Neural crest cell (in vitro differentiated cells): Measurements from ENCODE around the gene OSBPL10. TPM values are rescaled to one million over a fixed set of nuclear protein-coding genes. Genes with fewer than 3 reads are reported as not detected.

ENCODE experiments used
- DNase-seq: peaks from one replicate; pipeline ENCODE4 v3.0.0; 2021; ENCODE audit warnings: low read depth, mixed read lengths, low spot score
- H3K27ac Mint-ChIP-seq: one replicate; pipeline ENCODE4 v1.8.0; 2021; ENCODE audit warnings: mild to moderate bottlenecking, mixed read lengths; ENCODE audit not compliant: unreplicated experiment
- H3K27me3 Mint-ChIP-seq: 2 replicates; pipeline ENCODE4 v1.8.0; 2021; ENCODE audit warnings: low read depth, mild to moderate bottlenecking, mixed read lengths
- H3K36me3 Mint-ChIP-seq: 2 replicates; pipeline ENCODE4 v1.8.0; 2021; ENCODE audit warnings: low read depth, mild to moderate bottlenecking, mixed read lengths
- H3K4me1 Mint-ChIP-seq: 2 replicates; pipeline ENCODE4 v1.8.0; 2021; ENCODE audit warnings: mixed read lengths
- H3K4me3 Mint-ChIP-seq: one replicate; pipeline ENCODE4 v1.8.0; 2021; ENCODE audit warnings: mild to moderate bottlenecking, mixed read lengths
- H3K9me3 Mint-ChIP-seq: 2 replicates; pipeline ENCODE4 v1.8.0; 2021; ENCODE audit warnings: mixed read lengths
- CTCF ChIP-seq: fragments of 200-600 bp; sonication (generic); conservative IDR thresholded peaks from 2 replicates; pipeline ENCODE4 v1.5.0; 2021; ENCODE audit warnings: antibody characterized with exemption, mild to moderate bottlenecking
- total RNA-seq: library from RNA; stranded (reverse); gene quantifications from 2 replicates; pipeline ENCODE4 v1.2.1, GENCODE V29; 2021

OSBPL10 gene
- total RNA-seq, 1 donor from 2014 or later: 18.7 TPM

- Mint-ChIP-seq H3K27me3 (no peaks in the 10 kb centered on the region), H3K4me1 (no peaks in the 10 kb centered on the region), H3K4me3 (no peak overlapping the region), H3K9me3 (peaks cover 2% of the 10 kb centered on the region), H3K36me3 (peaks cover 9% of the 10 kb centered on the region), H3K27ac (no peak overlapping the region)
- TF ChIP-seq CTCF: no peak
- DNase-seq: no peak
Measured at GRCh38 chr3:31699309-31699953, 281.6 kb downstream of the OSBPL10 start.

DNA sequence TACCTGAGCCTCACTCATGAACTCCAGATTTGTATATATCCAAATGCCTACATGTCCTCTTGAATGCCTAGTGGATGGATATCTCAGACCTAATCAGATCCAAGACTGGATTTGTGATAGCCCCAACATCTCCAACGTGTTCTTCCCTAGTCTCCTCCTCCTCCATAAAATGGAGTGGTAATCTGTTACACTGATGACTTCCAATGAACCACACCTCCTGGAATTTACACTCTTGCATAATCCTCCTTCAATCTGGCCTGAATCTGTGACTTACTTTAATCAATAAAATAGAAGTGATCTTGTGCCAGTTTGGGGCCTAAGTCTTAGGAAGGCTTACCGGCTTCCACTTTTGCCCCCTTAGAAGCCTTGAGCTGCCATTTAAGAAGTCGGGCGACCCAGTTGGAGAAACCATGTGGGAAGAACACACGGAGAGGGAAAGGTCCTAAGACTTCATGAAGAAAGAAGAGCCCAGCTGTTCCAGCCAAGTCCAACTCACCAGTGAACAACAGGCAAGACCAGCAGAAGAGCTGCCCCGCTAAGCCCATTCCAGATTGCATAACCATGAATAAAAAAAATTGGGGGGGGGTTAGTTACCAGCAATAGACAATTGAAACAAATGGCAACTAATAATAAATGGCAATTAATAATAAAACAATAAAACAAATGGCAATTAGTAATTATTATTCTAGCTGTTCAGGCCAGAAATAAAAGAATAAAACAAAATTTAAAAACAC is 284.1 kb downstream of the OSBPL10 start:
- no peak for DNase-seq
- H3K4me1 Mint-ChIP-seq: no peaks in the 10 kb centered on the region
- H3K4me3 Mint-ChIP-seq: no peak overlapping the region
- peaks cover 6% of the 10 kb centered on the region for H3K36me3 Mint-ChIP-seq
- H3K27me3 Mint-ChIP-seq: no peaks in the 10 kb centered on the region
- no peak for TF ChIP-seq CTCF
- H3K27ac Mint-ChIP-seq: no peak overlapping the region
- no peaks in the 10 kb centered on the region for H3K9me3 Mint-ChIP-seq

DNA sequence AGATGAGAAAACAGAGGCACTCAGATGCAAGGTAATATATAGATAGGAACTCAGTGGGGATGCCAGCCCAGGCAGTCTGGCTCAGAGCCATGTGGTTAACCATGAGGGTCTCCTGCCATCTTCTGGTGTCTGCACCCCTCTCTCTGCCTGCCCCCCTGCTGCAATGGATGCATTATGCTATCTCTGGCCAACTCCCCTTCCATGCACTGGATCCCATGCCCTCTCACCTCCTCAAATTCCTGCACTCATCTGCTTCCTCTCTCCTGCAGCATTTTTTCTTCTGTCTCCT is 285.1 kb downstream of the OSBPL10 start:
- no peaks in the 10 kb centered on the region for H3K4me1 Mint-ChIP-seq
- H3K27me3 Mint-ChIP-seq: no peaks in the 10 kb centered on the region
- no peaks in the 10 kb centered on the region for H3K9me3 Mint-ChIP-seq
- H3K4me3 Mint-ChIP-seq: no peak overlapping the region
- no peak for TF ChIP-seq CTCF
- peaks cover 9% of the 10 kb centered on the region for H3K36me3 Mint-ChIP-seq
- DNase-seq: no peak
- H3K27ac Mint-ChIP-seq: no peak overlapping the region

DNA sequence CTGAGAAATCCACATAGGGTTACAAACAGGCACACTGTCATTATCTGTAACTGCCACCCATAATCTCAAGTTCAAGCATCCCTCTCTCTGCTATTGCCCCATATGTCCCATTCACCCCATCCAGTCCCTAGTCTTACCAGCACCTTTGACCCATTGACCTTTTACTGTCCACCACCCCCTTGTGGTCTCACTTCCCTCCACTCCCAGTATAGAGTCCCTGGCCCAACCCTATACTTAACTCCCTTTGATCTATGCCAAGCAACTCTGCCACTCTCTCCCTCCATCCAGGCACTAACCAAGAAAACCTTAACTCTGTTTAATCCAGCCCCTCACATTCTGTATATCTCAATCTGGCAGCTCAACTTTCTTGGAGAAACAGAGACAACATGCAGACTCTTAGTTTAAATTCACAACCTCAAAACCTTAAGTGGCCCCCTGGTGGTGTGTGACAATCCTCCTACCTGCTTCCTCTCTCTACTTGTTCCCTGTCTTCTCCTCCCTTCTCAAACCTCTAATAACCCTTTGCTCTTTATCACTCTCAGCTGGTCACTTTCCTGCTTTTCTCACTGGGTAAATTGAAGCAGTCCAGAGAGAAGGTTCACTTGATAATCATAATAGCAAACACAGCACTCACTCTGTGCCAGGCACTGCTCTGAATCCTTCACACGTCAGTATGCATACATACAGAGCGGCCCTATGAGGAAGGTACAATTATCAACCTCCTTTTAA is 285.6 kb downstream of the OSBPL10 start:
- H3K27me3 Mint-ChIP-seq: no peaks in the 10 kb centered on the region
- no peak overlapping the region for H3K27ac Mint-ChIP-seq
- no peaks in the 10 kb centered on the region for H3K9me3 Mint-ChIP-seq
- H3K4me3 Mint-ChIP-seq: no peak overlapping the region
- DNase-seq: no peak
- no peaks in the 10 kb centered on the region for H3K4me1 Mint-ChIP-seq
- TF ChIP-seq CTCF: peak; percentile 54
- peaks cover 7% of the 10 kb centered on the region for H3K36me3 Mint-ChIP-seq

GRCh38 chr3:31693346-31693745 is 287.7 kb downstream of the OSBPL10 start:
- Mint-ChIP-seq H3K27ac (no peak overlapping the region), H3K4me3 (no peak overlapping the region), H3K9me3 (peaks cover 7% of the 10 kb centered on the region), H3K27me3 (no peaks in the 10 kb centered on the region), H3K36me3 (peaks cover 6% of the 10 kb centered on the region), H3K4me1 (no peaks in the 10 kb centered on the region)
- TF ChIP-seq CTCF: no peak
- DNase-seq: no peak
